HG03039 (cell line): ENCODE measurements around the gene CIT.

Experiments
- ATAC-seq: cut with Tn5 transposase; IDR thresholded peaks from one replicate; pipeline ENCODE4 v1.9.1; 2021; ENCODE audit warnings: mild to moderate bottlenecking, moderate library complexity; ENCODE audit not compliant: unreplicated experiment

The CIT gene

GRCh38 chr12:119681728-119682638 lies 195.1 kb downstream of the CIT start:
- ATAC-seq, result peak; percentile 62

DNA sequence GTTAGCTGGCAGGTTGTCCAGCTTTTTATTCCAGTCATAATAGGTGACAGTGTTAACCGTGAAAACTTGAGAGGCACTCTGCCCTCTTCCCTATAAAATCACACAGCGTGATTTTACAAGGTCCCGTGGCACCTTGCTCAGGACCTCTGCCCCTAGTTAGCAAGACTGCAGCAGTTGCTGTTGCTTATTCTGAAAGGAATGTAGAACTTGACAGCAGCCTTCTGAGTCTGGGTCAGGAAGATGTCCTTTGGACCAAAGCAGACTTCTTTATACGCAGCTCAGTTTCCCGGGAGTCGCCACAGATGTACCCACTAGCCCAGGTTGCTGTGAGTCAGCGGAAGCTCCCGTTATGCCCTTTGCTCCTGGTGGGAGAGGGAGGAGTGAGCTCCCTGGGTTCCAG lies 196.0 kb downstream of the CIT start:
- ATAC-seq, result no peak

- no peak for ATAC-seq
These were observed 197.6 kb downstream of the CIT start for GRCh38 chr12:119679490-119679889.

GRCh38 chr12:119679081-119679480 lies 198.0 kb downstream of the CIT start:
- no peak for ATAC-seq

DNA sequence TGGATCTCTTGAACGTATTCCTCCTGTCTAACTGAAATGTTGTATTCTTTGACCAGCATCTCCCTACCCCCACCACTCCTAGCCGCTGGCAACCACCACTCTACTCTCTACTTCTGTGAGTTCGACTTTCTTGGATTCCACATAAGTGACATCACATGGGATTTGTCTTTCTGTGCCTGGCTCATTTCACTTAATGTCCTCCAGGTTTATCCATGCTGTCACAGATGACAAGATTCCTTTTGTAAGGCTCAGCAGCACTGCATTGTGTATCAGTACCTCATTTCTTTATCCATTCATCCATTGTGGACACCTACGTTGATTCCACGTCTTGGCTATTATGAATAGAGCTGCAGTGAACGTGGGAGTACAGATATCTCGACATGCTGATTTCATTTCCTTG lies 198.7 kb downstream of the CIT start:
- ATAC-seq, result no peak

DNA sequence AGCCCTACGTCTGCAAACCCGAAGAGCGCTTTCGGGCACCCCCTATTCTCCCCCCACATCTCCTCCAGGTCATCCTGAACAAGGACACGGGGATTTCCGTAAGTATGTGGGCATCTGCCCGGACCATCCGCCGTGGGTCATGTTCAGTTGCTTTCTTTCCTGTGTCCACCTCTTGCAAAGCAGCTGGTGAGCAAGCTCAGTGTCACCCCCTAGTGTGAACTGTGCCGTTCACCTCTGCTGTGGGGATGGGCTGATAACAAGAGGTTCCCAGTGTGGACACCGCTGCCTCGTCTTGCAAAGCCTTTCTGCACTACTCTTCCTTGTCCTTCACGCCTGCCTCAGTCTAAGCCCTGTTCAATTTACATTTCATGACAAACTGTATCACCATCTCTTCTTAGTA lies 200.5 kb downstream of the CIT start:
- ATAC-seq, result no peak

DNA sequence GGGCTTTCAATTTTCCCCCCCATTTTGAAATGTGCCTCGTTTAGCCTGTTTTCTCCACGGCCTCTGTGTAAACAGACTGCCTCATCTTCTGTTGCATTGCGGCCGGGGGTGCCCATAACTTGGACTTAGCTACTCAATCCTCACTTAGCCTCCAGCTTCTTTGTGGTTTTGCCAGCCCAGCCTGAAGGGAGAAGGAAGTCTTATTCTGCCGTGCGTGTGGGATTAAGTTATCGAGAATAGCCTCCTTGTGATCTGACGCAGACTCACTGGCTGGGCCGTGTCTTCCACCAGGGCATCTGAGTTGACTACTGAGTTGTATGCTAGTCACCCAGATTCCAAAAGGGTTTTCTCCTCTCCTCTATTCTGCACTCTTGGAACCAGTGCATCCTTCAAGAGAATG lies 201.1 kb downstream of the CIT start:
- ATAC-seq, result no peak

DNA sequence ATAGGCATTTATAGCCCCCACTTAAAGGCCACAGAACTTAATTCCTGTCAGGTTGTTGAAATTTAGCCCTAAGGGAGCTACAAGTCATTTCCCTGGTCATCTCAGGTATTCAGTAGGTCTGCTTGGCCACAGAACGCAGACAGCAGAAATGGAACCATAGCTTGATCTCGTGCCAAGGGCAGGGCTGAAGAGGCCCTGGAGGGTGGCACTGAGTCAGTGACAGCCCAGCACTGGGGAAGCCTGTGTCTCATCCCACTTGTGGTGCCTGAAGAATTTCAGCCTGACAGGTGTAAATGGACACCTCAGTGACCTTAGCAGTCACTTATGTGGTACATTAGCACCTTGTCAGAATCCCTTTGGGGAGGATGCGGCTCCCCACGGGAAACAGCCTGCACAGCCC lies 202.6 kb downstream of the CIT start:
- no peak for ATAC-seq

DNA sequence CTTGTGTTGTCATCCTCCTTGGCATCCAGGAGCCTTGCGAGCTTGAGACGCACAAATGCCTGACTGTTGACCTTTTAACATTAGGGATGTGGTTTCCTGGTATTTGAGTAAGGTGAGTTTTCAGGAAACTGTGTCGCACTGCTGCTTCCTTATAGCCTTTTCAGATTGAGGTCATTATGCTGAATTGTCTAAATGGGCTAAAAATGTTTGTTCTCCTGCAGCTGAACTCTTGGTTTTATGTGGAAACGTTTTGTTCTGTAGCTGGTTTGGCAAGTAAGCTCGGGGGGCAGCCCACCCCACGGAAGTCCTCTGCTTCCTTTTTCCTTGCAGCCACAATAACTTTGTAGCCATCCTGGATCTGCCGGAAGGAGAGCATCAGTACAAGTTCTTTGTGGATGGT lies 203.5 kb downstream of the CIT start:
- no peak for ATAC-seq

GRCh38 chr12:119672194-119672593 lies 204.9 kb downstream of the CIT start:
- ATAC-seq, result no peak

- no peak for ATAC-seq
These were observed 206.1 kb downstream of the CIT start for GRCh38 chr12:119671070-119671469.

DNA sequence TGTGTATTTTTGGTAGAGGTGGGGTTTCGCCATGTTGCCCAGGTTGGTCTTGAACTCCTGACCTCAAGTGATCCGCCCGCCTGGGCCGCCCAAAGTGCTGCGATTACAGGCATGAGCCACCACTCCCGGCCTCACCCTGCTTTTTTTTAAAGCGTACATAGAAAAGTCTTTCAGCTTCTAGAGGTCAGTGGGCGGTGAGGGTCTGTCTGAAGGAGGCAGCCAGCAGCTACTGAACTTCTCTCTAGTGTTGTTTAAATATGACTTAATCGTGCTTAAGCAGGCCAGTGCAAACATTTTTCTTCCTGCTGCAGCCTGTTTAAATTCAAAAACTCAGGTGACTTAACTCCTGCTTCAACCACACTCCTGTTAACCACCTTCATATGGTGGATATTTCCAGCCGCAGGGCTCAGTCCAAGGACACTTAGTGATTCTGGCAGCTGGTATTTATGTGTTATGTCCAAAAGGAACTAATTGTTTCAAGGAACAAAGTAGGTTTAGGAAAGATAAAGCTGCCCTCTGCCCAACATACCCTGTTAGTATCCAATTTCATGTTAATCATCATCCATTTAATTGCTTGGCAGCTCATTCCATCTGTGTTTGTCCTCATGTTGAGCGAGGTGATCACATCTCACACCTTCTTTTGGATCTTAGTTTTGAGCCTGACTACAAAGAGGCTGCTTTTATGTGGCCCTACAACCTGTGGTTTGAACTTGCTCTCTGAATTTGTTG lies 207.2 kb downstream of the CIT start:
- ATAC-seq, result no peak

DNA sequence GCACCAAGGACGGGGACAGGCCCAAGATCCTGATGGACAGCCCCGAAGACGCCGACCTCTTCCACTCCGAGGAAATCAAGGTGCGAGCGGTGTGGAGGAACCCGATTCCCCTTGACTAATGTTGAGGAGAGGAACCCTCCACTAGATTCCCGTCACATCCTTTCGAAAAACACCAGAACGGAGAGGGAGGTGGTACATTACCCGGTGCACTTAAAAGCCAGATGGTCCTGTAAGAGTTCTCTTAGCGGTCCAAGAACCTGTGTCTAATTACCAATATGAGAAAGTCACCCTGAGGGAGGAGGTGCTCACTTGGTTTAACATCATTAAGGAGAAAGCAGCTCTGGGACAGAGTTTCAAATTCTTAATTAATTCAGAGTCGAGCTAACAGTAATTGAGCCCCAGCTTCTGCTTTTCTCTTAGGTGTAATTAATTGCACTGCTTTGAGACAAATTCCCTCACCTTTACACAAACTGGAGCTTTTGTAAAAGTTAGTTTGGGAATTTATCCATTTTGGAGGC lies 208.7 kb downstream of the CIT start:
- no peak for ATAC-seq

DNA sequence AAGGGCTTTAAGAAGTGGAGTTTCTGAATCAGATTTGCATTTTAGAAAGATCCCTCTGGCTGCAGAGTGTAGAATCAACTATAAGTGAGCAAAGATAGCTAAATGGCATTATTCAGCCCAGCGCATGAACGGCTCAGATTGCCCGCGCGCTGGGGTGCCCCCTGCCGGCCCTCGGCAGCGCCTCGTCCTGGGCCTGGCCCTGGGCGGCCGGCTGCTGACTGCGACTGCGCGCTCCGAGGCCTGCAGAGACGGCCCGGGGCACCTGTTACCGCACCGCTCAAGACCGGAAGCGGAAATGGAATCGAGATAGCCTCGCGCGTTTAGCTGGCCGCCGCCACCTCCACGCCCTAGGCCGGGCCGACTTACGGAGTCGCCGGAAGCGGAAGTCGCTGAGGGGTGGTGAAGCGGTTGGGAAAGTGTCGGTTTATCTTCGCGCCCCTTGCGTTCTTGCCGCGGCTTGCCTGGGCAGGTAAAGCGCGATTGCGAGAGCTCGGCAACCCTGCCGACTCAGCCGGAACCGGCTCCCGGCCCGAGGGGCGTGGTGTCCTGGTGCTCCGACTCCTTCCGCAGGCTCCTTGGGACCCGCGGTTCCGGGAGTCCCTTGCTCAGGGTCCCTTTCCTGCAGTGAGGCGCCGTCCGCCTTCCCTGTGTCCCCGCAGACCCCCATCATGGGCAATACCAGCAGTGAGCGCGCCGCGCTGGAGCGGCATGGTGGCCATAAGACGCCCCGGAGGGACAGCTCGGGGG lies 209.4 kb downstream of the CIT start, which contains the start of gene PRKAB1:
Gene PRKAB1, plus strand, starts transcription at position 557 of the 747 bp plus-strand sequence. Its CDS starts 112 bp downstream, at position 669.
- peak; percentile 93 for ATAC-seq

- ATAC-seq, result no peak
These were observed 210.1 kb downstream of the CIT start for GRCh38 chr12:119666900-119667576.

DNA sequence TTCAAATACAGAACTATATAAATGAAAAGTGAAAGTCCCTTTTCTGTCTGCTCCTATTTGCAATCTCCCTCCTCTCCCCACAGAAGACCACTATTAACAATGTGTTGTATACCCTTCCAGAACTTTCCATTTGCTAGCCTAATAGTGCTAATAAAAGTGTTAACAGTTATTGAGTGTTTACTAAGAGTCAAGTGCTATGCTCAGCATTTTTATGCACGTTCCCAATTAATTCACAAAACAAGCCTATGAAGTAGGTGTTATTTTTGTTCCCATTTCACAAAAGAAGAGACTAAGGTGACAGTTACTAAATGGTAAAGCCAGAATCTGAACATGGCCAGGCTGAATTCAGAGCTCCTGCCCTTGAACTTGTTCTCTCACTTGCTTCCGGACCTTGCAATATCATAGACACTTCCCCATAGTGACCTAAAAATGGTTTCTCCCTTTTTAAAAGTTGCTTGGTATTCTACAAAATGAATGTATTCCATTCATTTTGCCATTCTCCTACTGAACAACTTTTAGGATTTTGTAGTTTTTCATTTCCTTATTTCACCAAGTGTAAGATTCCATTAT lies 210.8 kb downstream of the CIT start:
- no peak for ATAC-seq

GRCh38 chr12:119665164-119665929 lies 211.8 kb downstream of the CIT start:
- ATAC-seq, result no peak

- ATAC-seq, result no peak
These were observed 212.5 kb downstream of the CIT start for GRCh38 chr12:119664642-119665041.

GRCh38 chr12:119661882-119662281 lies 215.2 kb downstream of the CIT start:
- no peak for ATAC-seq
